SK-N-DZ (cell line): ENCODE data around the gene KCTD15.
"Not testable (repeated sequence)": the region's sequence is repeated elsewhere in the genome, so short reads cannot be mapped to it uniquely, and the experiment has no call there.

ENCODE experiments used
- DNase-seq: peaks from one replicate; pipeline ENCODE4 v3.0.0-alpha.2; 2015; ENCODE audit warnings: low spot score

Gene KCTD15

DNA sequence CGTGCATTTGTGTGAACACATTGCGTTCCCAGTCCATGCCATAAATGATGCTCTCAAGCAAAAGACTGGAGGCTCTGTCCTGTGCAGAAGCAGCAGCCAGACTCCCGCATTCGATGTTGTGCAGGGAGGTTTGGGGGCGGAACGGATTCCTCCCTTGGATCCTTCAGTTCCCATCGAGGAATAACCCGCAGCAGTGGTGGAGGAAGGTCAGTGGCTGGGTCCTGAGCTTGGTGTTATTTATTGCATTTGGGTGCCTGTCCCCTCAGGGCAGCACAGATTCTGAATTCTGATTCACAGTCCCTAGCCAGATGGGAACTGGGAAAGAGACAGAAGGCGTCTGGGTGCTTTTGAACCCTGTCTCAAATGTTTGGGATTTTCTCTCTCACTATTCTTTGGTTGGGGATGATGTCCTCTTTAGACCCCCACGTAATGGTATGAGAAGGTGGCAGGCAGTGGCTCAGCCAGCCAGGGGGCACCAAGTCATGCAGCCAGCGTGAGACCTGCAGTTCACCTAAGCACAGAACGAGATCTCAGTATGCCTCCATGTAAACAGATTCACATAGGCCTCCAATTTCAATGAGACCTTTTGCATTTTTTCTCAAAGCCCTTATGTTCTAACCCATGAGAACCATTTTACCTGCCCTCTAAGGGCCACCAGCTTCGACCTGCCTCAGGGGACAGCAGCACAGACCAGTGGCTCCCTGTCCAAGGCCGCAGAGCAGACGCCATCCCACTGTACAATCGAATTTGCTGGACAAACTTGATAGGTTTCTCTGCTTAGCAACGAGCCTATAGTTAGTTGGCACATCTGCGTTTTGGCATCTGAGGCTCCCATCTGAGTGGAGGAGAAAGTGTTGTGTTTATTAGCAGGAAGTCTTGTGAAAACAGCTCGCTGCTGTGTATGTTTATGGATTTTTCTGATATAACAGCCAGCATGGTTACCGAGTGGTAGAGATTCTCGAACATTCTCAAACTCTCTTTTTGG, 17.8 kb downstream of the KCTD15 start:
- no peak for DNase-seq

DNA sequence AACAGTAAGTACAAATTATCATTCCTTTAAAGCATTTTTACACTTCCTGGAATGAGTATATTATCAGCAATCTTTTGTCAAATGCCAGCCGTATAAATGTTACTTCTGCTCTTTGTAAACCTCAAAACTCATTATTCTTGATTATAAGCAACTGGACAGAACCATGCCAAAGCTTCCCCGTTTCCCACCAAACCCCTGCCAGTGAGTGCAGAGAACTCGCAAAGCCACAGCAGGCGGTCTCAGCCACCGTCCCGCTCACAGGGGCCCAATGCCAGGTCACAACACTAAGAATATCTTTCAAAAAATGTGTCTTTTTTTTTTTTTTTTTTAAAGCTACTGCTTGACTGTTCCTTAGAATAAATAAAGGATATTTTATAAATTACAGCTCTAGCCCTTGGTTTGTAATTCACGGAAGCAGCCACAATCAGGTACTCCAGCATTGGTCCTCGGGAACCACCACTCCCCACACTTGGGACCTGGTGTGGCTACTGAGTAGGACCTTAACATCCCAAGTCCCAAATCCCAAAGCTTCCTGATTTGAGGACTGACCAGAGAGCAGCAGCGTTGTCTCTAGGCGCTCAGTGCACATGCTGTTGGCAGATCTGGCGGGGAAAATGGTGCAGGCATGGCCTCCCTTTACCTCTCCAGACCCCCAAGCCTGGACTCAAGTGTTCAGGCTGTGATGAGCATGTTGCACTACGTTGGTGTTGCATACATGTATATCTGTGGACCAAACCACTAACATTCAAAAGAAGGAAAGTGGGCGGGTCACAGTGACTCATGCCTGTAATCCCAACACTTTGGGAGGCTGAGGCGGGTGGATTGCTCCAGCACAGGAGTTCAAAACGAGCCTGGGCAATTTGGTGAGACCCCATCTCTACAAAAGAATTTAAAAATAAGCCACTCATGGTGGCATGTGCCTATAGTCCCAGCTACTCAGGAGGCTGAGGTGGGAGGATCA, 19.0 kb downstream of the KCTD15 start:
- DNase-seq, result no peak

DNA sequence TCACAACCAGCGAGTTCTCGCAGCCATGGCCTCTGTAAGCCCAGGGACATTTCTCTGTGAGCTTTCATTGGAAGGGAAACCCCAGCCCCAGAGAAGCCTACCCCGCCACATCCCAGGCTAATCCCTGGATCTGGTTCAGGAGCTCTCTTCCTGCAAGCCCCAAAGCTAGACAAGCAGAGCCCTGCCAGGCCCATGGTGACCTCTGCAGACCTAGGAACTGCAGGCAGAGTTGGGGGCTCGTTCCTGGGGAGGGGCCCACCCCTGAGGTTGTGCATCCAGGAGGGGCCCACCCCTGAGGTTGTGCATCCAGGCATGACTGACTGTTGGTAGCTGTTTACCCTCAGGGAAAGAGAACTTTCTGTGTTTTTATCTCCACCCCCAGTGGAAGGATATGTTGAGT, 21.7 kb downstream of the KCTD15 start:
- no peak for DNase-seq

DNA sequence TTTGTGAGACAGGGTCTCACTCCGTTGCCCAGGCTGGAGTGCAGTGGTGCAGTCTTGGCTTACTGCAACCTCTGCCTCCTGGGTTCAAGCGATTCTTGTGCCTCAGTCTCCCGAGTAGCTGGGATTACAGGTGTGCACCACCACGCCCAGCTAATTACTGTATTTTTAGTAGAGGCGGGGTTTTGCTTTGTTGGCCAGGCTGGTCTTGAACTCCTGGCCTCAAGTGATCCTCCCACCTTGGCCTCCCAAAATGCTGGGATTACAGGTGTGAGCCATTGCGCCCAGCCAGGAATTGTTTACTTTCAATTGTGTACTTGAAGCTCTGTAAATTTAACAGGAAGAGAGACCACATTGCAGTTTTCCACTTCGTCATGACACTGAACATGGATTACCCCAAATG, 22.4 kb downstream of the KCTD15 start:
- not testable (repeated sequence) for DNase-seq

DNA sequence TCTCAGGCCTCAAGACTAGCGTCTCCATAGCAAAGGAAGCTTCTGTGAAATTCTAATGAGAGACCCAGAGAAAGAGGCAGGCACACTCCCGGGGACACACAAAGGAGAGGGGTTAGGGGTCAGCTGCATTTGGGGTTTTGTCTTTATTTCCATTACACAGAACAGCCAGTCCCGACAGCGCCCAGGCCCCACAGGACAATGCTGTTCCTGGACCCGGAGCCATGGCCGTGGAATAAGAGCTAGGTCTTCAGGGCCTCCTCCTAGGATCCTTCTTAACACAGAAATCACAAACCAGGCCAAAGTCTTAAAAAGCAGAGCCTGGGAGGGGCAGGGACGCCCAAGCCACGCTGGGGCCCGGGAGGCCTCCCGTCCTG, 22.8 kb downstream of the KCTD15 start:
- no peak for DNase-seq

DNA sequence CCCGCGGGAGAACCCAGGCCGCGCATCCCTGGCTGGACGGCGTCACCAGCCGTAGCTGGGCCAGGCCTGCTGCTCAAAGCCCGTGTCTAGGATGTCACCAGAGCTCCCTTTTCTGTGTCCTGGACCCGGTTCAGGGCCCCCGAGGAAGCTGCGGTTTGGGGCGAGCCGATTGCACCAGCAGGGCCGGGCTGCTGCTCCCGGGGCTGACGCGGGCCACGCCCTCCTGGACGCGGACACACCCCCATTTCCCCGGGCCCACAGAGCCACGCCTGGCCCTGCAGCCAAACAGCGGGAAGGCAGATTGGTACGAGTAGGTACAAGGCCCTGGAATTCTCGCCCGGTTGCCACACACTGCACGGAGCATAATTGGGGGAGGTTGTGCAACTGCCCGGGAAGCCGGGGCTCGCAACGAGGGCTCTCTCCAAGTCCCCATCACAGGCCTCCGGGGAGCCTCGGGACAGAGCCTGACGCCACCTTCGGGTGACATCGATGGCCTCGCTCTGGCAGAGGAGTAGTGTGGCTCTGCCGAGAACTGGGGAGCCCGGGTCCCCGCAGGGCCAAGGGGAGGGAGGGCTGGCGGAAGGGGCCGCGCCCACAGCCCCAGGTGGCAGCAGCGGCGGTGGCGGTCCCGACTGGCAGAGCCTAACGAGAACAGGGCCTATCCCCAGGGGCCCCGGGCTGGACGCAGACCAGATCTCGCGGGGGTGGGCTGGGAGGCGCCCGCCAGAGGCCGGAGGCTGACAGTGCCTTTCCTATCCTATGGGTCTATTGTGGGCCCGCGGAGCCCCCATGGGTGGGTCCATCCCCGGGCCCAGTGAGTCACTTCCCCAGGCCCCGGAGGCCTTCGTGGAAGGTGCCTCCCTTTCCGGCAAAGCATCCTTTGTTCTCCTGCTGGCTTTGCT, 23.5 kb downstream of the KCTD15 start:
- peak; percentile 43 for DNase-seq

DNA sequence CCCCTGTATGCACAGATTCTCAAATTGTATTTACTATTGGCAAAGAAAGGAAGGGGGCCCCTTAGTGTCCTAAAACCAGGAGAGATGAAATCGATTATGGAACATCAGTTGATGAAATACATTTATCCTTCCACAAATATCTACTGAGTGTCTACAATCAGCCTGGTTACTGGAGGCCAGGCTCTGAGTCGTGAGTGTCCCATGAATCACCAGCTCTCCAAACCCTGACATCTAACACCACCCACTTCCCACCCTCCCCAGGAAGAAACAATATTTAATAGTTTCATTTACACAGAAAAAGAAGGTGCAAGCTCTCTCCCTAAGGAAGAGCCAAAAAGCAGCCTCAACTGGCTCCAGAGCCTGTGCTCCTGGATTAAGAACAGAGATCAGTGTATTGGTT, 25.2 kb downstream of the KCTD15 start:
- no peak for DNase-seq

DNA sequence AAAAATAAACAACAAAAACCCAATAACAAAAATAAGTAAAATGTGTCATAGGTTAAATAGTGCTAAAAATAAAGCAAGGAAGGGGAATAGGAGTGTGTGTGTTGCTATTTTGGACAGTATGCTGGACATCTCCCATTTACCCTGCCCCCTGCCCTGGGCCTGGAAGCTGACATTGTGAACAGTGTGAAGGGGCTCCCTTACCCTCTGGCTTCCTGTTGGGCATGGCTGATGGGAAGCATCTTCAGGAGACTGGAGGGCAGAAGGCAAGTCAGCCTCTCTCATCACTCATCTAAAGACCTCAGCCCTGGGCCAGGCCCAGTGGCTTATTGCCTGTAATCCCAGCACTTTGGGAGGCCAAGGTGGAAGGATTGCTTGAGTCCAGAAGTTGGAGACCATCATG, 26.7 kb downstream of the KCTD15 start:
- DNase-seq, result no peak

- DNase-seq, result no peak
Measured at GRCh38 chr19:33825556-33825955, 28.9 kb downstream of the KCTD15 start.

GRCh38 chr19:33826521-33826920, 29.9 kb downstream of the KCTD15 start:
- DNase-seq, result no peak

- DNase-seq, result no peak
Measured at GRCh38 chr19:33828266-33829075, 31.8 kb downstream of the KCTD15 start.

GRCh38 chr19:33830264-33830663, 33.6 kb downstream of the KCTD15 start:
- no peak for DNase-seq

DNA sequence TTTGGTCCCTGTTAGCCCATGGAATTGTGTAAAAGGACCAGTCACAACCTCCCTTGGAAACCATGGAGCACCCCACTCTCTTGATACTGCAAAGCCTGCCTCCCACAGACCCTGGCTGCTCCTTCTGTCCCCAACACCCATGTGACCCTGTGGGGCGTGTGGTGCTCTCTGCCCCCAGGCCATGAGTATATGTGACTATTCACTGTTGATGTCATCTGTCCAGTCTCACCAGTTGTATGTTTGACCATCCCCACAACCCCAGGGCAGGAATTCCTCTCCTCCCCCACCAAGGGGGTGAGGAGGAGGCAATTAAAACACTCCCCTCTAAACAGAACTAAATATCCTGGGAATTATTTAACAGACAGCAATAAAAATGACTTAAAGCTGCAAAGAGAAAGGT, 35.2 kb downstream of the KCTD15 start:
- DNase-seq, result no peak

DNA sequence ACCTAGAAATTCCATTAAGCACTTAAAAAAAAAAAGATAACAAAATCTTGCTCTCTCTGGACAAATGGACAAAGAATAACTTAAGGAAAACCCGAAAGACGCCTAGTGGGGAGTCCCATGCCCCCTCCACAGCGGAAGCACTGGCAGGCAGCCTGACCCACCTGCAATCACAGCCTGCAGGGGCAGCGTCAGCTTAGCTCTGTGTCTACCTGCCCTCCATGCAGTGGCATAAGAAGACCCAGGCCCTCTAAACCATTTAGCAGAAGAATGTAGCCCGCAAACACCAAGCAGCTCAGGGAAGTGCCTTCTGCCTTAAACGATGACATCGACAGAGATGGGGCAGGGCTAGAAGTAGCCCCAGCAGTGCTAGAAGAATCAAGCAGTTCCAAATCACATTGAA, 36.0 kb downstream of the KCTD15 start:
- DNase-seq, result no peak

DNA sequence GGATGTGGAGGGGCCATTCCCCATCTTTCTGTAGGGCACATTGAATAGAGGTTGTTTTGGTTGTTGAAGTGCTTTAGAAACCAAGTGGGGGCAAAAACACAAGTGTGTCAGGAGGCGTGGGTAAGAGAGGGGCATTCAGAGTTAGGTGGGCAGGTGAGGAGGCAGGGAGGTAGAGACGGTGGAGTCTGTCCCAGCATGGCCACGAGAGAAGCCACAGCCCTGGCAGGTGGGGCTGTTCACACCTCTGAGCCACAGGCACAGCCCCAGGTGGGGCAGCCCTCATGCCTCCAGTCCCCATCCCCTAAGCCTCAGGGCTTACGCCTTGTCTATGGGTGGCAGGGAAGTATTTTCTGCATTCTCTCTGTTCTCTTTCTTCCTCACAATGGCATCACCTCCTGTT, 43.7 kb downstream of the KCTD15 start:
- DNase-seq, result no peak

GRCh38 chr19:33840783-33841182, 44.1 kb downstream of the KCTD15 start:
- no peak for DNase-seq

- DNase-seq, result no peak
Measured at GRCh38 chr19:33841685-33842084, 45.0 kb downstream of the KCTD15 start.

DNA sequence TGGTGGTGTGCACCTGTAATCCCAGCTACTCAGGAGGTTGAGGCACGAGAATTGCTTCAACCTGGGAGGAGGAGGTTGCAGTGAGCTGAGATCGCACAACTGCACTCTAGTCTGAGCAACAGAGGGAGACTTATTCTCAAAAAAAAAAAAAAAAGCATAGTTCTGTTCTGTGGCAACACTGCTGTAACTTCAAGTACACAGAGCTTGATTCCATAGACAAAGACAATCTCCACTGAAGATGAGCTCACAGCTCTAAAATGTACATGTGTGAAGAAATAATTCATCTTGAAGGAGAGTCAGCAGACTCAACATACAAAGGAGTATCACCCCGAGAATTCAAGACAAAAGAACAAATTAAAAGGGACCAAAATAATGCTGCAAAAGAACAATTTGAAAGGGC, 47.8 kb downstream of the KCTD15 start:
- no peak for DNase-seq

DNA sequence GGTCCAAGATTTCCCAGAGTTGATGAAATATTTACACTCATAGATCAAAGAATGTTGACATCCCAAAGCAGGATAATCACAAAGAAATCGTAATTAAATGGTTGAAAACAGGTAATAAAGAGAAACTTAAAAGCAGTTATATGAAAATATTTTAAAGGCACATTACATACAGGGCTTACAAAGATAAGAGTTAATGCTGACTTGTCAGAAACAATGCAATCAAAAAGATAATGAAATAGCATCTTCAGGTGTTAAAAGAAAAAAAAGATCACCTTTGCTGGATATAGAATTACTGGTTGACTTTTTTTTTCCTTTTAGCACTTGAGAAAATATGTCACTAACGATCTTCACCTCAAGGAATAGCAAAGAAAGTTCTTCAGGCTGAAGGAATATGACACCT, 48.8 kb downstream of the KCTD15 start:
- no peak for DNase-seq

- no peak for DNase-seq
Measured at GRCh38 chr19:33849551-33850147, 53.0 kb downstream of the KCTD15 start.
